ENCODE results near the gene RAB11FIP3. TPM values are rescaled to one million over a fixed set of nuclear protein-coding genes. Genes with fewer than 3 reads are reported as not detected.

RAB11FIP3 gene
- total RNA-seq, 2 donors from 2014 or later = 33.2 to 93.2 TPM

- WGBS = 42% methylated on average over 54 of the region's 54 CpGs
- Histone ChIP-seq H3K27ac (no peak overlapping the region), H3K4me3 (no peak overlapping the region), H3K36me3 (no peaks in the 10 kb centered on the region), H3K27me3 (replicated peaks; ENCODE audit: insufficient read depth) (peaks cover 1% of the 10 kb centered on the region), H3K4me1 (replicated peaks) (no peaks in the 10 kb centered on the region), H3K9me3 (no peaks in the 10 kb centered on the region)
- no peak for TF ChIP-seq POLR2A (IDR thresholded peaks at IDR 0.05)
- TF ChIP-seq CTCF (IDR thresholded peaks at IDR 0.05) = no peak
- no peak for TF ChIP-seq POLR2AphosphoS5 (IDR thresholded peaks at IDR 0.05)
- intact Hi-C loops (cut with DNase I) = no loop called here
- peak; percentile 20 for DNase-seq (ENCODE audit: low spot score)
Observed at GRCh38 chr16:554640-555365, 129.4 kb downstream of the RAB11FIP3 start.

- intact Hi-C loops (cut with DNase I) = no loop called here
- no peak for DNase-seq (ENCODE audit: low spot score)
- Histone ChIP-seq H3K36me3 (no peaks in the 10 kb centered on the region), H3K4me1 (replicated peaks) (no peaks in the 10 kb centered on the region), H3K27ac (no peak overlapping the region), H3K27me3 (replicated peaks; ENCODE audit: insufficient read depth) (peaks cover 5% of the 10 kb centered on the region), H3K4me3 (no peak overlapping the region), H3K9me3 (no peaks in the 10 kb centered on the region)
- TF ChIP-seq POLR2A (IDR thresholded peaks at IDR 0.05) (no peak), POLR2AphosphoS5 (IDR thresholded peaks at IDR 0.05) (no peak), CTCF (IDR thresholded peaks at IDR 0.05) (no peak)
- WGBS = 80% methylated on average over 30 of the region's 32 CpGs
Observed at GRCh38 chr16:555528-556473, 130.4 kb downstream of the RAB11FIP3 start.

GRCh38 chr16:556474-557173 lies 131.2 kb downstream of the RAB11FIP3 start:
- 91% methylated on average over 31 of the region's 32 CpGs for WGBS
- Histone ChIP-seq H3K9me3 (no peaks in the 10 kb centered on the region), H3K27ac (no peak overlapping the region), H3K36me3 (no peaks in the 10 kb centered on the region), H3K4me3 (no peak overlapping the region), H3K27me3 (replicated peaks; ENCODE audit: insufficient read depth) (peaks cover 9% of the 10 kb centered on the region), H3K4me1 (replicated peaks) (no peaks in the 10 kb centered on the region)
- intact Hi-C loops (cut with DNase I) = no loop called here
- no peak for DNase-seq (ENCODE audit: low spot score)
- TF ChIP-seq POLR2AphosphoS5 (IDR thresholded peaks at IDR 0.05) (no peak), CTCF (IDR thresholded peaks at IDR 0.05) (no peak), POLR2A (IDR thresholded peaks at IDR 0.05) (no peak)

DNA sequence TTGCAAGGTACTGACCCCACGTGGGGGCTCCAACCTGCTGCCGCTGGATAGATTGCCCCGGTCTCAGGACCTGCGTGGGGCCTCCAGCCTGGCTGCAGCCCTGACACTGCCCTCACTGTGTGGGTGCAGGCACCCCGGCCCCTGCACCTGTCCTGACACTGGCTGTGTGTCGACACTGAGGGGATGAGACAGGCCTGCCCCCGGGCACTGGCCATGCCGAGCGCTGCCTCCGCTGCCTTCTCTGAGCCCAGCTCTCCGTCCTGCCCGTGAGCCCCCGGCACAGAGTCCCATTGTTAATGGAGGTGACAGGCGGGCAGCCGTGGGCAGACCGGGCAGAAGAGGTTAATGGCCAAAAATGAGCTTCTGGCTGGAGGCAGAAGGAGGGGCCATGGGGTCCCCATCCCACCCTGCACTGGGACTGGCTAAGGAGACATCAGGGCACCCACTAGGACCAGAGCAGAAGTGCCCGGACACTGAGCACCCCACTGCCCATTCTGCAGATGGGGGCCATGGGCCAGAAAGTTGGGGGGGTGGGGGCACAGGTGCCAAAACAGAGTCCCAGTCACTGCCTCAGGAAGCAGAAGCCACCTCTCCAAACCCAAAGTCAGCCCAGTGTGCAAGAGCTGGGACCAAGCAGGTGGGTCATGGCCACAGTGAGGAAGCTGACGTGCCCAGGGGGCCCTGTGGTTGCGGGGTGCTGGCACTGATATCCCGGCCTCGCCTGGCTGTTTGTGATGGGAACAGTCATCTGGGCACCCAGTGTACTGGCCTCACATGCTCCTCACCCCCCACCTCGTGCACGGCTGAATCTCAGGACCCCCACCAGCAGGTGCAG lies 132.2 kb downstream of the RAB11FIP3 start:
- DNase-seq (ENCODE audit: low spot score) = no peak
- TF ChIP-seq POLR2AphosphoS5 (IDR thresholded peaks at IDR 0.05) = no peak
- TF ChIP-seq POLR2A (IDR thresholded peaks at IDR 0.05) = no peak
- TF ChIP-seq CTCF (IDR thresholded peaks at IDR 0.05) = no peak
- intact Hi-C loops (cut with DNase I) = no loop called here
- 85% methylated on average over 19 of the region's 23 CpGs for WGBS
- no peaks in the 10 kb centered on the region for H3K4me1 ChIP-seq (replicated peaks)
- peaks cover 9% of the 10 kb centered on the region for H3K27me3 ChIP-seq (replicated peaks; ENCODE audit: insufficient read depth)
- no peaks in the 10 kb centered on the region for H3K9me3 ChIP-seq
- H3K4me3 ChIP-seq = no peak overlapping the region
- H3K27ac ChIP-seq = no peak overlapping the region
- no peaks in the 10 kb centered on the region for H3K36me3 ChIP-seq

All from prostate gland (tissue), 2 donors.